Fibroblast of the aortic adventitia (primary cell): Measurements from ENCODE around the gene SST. TPM values are rescaled to one million over a fixed set of nuclear protein-coding genes. Genes with fewer than 3 reads are reported as not detected.

Source experiments
- DNase-seq: peaks from one replicate; pipeline ENCODE4 v3.0.0-alpha.2; 2010; ENCODE audit warnings: low read depth
- H3K4me3 ChIP-seq: 2 replicates; pipeline ENCODE4 v1.5.1; 2011; ENCODE audit warnings: low read depth, mild to moderate bottlenecking, control low read depth, low read length, moderate library complexity
- CTCF ChIP-seq: IDR thresholded peaks from 2 replicates; pipeline ENCODE4 v1.5.1; 2011; ENCODE audit warnings: mild to moderate bottlenecking, low read length, control low read depth, inconsistent platforms; ENCODE audit not compliant: insufficient read depth
- total RNA-seq: library from RNA; depleted of rRNA; stranded (reverse); fragments of >200 nt; gene quantifications from 2 replicates; pipeline ENCODE4 v1.2.3, GENCODE V29; 2012; ENCODE audit warnings: low replicate concordance

The SST gene
- total RNA-seq, result not detected in 2 replicates

- no peak for TF ChIP-seq CTCF
- no peak within 1 kb of the TSS for H3K4me3 ChIP-seq
- peak; percentile 56 for DNase-seq
These were observed at the start of gene SST for GRCh38 chr3:187669675-187670504. TSS of gene SST (minus strand) at chr3:187670394. CDS start at chr3:187670291, 103 bp downstream.

GRCh38 chr3:187719628-187720336, 49.6 kb upstream of the SST start:
- no peak for DNase-seq
- TF ChIP-seq CTCF, result no peak
- H3K4me3 ChIP-seq, result no peak overlapping the region

- no peak for TF ChIP-seq CTCF
- DNase-seq, result no peak
- H3K4me3 ChIP-seq, result no peak overlapping the region
These were observed 48.6 kb upstream of the SST start for GRCh38 chr3:187718802-187719201.

- no peak overlapping the region for H3K4me3 ChIP-seq
- DNase-seq, result peak; percentile 57
- no peak for TF ChIP-seq CTCF
These were observed 47.4 kb upstream of the SST start for GRCh38 chr3:187717572-187717971.

- no peak overlapping the region for H3K4me3 ChIP-seq
- TF ChIP-seq CTCF, result peak; percentile 97
- peak; percentile 82 for DNase-seq
These were observed 44.3 kb upstream of the SST start for GRCh38 chr3:187714404-187714979.

GRCh38 chr3:187713504-187713903, 43.3 kb upstream of the SST start:
- no peak overlapping the region for H3K4me3 ChIP-seq
- TF ChIP-seq CTCF, result no peak

More at GRCh38 chr3:187713504-187713903, 43.3 kb upstream of the SST start:
- DNase-seq, result peak; percentile 60
